DOHH2 (cell line): ENCODE results near the gene UNC13A.

Experiments
- EZH2phosphoT487 ChIP-seq: fragments of 200-600 bp; sonication (generic); IDR thresholded peaks from 2 replicates; pipeline ENCODE4 v1.6.1; 2017; ENCODE audit warnings: borderline replicate concordance, mild to moderate bottlenecking, antibody characterized with exemption, low read length, moderate library complexity, mixed read lengths
- TF ChIP-seq, protein P1 (sequence below): fragments of 200-600 bp; sonication (generic); IDR thresholded peaks from one replicate; pipeline ENCODE4 v1.5.1; 2014; ENCODE audit warnings: antibody characterized with exemption, mild to moderate bottlenecking, low read depth, low read length; ENCODE audit not compliant: poor library complexity, severe bottlenecking

DNA sequence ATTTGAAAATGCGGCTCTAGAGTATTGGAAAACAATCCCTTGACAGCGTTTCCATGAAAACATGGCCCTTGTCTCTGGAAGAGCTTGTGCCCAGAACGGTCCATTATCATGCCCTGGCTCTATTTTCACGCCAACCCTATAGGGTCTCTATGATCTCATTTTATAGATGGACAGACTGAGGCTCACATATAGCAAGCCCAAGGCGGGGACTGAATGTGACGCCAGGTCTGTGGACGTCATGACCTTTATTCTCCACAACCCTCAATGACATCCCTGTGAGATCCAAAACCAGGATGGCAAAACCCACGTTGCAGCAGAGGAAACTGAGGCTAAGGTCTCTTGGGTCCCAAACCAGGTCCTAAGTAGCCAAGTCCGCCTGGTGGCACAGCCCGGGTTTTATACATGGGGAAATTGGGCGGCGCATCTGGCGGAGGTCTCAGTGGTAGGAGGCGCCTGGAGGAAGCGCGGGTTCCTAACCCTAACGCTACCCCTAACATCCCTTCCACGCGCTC is 133.1 kb downstream of the UNC13A start:
- TF ChIP-seq, protein P1, sequence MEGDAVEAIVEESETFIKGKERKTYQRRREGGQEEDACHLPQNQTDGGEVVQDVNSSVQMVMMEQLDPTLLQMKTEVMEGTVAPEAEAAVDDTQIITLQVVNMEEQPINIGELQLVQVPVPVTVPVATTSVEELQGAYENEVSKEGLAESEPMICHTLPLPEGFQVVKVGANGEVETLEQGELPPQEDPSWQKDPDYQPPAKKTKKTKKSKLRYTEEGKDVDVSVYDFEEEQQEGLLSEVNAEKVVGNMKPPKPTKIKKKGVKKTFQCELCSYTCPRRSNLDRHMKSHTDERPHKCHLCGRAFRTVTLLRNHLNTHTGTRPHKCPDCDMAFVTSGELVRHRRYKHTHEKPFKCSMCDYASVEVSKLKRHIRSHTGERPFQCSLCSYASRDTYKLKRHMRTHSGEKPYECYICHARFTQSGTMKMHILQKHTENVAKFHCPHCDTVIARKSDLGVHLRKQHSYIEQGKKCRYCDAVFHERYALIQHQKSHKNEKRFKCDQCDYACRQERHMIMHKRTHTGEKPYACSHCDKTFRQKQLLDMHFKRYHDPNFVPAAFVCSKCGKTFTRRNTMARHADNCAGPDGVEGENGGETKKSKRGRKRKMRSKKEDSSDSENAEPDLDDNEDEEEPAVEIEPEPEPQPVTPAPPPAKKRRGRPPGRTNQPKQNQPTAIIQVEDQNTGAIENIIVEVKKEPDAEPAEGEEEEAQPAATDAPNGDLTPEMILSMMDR: no peak
- TF ChIP-seq EZH2phosphoT487: no peak
